RWPE1 (cell line): Measurements from ENCODE around the gene PRICKLE2.

ENCODE experiments used
- CTCF ChIA-PET: fragments of 350-600 bp; sonication (Branson Sonifier 250); formaldehyde crosslinking; extraction: SDS; loops from one replicate; lab custom pipeline; 2021; lab: Yijun Ruan, JAX
- POLR2A ChIA-PET: fragments of 400-600 bp; formaldehyde crosslinking; extraction: SDS; loops from one replicate; lab custom pipeline; 2020; ENCODE audit warnings: antibody characterized with exemption; ENCODE audit not compliant: low non-redundant PET; lab: Yijun Ruan, JAX
- DNase-seq: peaks from one replicate; pipeline ENCODE4 v3.0.0; 2012; ENCODE audit warnings: low spot score
- H3K27ac ChIP-seq: fragments of 450-650 bp; 2 replicates; pipeline ENCODE4 v1.5.1; 2017
- TF ChIP-seq, protein P1 (sequence below): fragments of 450-650 bp; conservative IDR thresholded peaks from 2 replicates; pipeline ENCODE4 v1.5.1; 2017; ENCODE audit warnings: low read depth, mild to moderate bottlenecking

The PRICKLE2 gene

DNA sequence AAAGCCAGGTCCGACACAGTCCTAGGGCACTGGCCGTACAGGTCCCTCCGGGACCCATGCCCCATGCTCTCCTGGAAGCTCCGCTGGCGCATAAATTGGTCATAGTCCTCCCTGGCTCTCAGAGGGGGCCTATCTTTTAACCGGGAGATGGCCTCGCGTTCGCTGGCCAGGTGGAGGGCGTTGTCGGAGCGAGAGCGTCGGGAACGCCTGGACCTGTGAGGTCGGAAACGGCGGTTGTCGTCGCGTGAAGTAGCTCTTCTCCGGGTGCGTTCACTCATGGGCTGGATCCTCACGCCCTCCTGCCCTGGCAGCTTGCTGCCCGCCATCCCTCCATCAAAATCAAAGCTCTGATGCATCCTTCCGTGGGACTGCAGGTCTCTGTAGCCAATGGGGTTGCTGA lies 126.0 kb downstream of the PRICKLE2 start:
- CTCF ChIA-PET = no interaction called here
- H3K27ac ChIP-seq = no peak overlapping the region
- POLR2A ChIA-PET = no interaction called here
- no peak for DNase-seq
- TF ChIP-seq, protein P1, sequence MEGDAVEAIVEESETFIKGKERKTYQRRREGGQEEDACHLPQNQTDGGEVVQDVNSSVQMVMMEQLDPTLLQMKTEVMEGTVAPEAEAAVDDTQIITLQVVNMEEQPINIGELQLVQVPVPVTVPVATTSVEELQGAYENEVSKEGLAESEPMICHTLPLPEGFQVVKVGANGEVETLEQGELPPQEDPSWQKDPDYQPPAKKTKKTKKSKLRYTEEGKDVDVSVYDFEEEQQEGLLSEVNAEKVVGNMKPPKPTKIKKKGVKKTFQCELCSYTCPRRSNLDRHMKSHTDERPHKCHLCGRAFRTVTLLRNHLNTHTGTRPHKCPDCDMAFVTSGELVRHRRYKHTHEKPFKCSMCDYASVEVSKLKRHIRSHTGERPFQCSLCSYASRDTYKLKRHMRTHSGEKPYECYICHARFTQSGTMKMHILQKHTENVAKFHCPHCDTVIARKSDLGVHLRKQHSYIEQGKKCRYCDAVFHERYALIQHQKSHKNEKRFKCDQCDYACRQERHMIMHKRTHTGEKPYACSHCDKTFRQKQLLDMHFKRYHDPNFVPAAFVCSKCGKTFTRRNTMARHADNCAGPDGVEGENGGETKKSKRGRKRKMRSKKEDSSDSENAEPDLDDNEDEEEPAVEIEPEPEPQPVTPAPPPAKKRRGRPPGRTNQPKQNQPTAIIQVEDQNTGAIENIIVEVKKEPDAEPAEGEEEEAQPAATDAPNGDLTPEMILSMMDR = no peak

DNA sequence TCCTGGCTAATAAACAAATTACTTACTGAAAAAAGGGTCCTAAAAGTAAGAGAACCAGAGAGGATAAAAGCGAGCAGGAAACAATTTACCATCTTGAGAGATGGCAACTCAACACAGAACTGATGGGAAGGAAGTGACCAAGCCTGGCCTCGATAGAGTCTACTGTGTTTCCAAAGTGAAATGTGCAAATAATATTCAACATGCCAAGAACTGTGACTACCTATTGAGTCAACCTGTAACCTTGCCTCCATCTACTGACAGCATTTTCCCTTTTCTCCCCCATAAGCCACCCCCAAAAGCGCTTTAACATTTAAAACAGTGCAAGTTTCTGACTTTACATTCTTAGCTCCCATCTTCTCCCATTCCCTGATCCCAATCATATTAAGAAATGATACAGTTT lies 126.6 kb downstream of the PRICKLE2 start:
- CTCF ChIA-PET = no interaction called here
- no peak overlapping the region for H3K27ac ChIP-seq
- TF ChIP-seq, protein P1 = no peak
- no peak for DNase-seq
- POLR2A ChIA-PET = no interaction called here

DNA sequence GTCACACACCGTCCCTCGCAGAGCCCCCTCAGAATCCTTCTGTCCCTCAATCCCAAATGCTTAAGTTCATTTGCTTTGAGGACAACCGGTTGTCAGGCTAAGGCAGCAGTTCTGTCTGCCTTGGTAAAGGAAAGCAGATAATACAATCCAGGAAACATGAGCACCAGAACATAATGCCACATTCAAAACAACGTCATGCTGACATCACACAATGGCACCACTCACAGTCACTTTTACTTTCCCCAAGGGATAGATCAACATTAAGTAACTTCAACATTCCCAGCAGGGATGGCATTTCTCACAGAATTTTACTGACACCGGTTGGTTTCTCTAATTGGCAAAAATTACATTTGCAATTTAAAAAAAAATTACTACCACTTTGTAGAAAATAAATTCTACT lies 127.3 kb downstream of the PRICKLE2 start:
- no peak overlapping the region for H3K27ac ChIP-seq
- ChIA-PET CTCF (no interaction called here), POLR2A (no interaction called here)
- TF ChIP-seq, protein P1 = no peak
- DNase-seq = no peak

DNA sequence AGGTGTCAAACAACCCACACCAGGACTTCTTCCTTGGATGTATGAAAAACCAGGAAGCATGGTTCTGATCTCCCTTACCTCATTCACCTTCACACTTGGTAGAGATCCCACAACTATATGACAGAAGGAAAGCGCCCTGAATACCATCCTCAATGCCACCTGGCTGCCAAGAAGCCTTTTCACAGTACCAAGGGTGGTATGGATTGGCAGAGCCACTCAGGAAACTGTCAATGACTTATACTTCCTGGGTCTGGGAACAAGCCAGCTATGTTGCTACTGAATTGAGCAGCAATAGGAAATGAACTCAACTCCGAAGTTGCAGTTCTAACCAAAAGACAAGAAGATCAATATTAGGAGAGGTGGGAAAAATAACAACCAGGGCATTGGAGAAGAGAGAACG lies 129.5 kb downstream of the PRICKLE2 start:
- no peak overlapping the region for H3K27ac ChIP-seq
- ChIA-PET POLR2A (no interaction called here), CTCF (no interaction called here)
- no peak for DNase-seq
- TF ChIP-seq, protein P1 = no peak

DNA sequence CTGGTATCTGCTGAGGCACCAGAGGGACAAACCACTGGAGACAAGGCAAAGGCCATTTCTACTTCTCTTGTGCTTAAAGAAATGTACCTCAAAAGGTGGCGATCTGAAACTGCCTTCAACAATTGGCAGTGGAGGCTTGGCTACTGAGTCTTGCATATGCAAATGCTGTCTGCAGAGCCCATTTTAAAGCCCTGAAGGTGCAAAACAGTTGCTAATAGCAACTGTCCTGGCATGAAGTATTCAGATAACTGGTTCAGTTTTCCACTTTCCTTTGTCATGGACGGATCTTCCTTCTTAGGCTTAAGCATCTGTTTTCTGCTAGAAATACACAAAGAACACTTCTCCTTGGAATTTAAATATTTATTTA lies 130.6 kb downstream of the PRICKLE2 start:
- no peak for DNase-seq
- CTCF ChIA-PET = no interaction called here
- POLR2A ChIA-PET = no interaction called here
- TF ChIP-seq, protein P1 = no peak
- no peak overlapping the region for H3K27ac ChIP-seq

DNA sequence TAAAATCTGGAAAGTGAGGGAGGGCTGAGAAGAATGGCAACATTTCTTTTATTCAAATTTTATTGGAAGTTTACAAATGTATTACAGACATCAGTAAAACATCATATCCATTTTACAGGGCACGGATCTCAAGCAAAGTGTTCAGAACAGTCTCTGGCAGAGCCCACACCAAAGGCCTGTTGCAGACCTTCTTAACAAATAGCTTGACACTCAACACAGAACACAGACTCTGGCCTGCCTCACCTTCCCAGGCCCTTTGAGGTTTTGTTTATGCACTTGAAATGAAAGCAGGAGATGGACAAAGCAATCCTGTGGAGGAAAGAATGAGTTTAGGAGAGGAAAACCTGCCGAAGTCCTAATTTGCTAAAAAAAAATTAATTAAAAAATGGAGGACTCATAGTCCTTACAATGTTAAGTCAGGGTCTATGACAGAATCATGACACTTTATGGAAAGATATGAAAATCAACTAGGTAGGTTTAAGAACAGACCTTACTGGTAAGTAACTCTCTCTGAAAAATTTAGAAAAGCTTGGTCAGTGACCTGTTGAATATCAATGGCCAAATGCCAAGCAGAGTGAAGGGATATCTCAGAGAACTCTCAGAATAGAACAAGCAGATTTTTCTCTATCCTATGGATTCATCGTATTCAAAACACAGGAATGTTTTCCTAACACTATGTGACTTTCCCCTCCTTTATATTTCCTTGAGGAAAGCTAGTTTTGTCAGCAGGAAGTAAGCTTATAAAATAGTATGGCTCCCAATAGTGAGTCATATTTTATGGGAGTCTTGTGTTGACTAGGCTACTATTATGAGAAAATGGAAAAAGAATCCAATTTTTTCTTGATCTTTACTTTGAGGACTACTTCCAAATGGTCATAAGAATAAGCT lies 131.2 kb downstream of the PRICKLE2 start:
- CTCF ChIA-PET = no interaction called here
- no peak for DNase-seq
- POLR2A ChIA-PET = no interaction called here
- H3K27ac ChIP-seq = no peak overlapping the region
- TF ChIP-seq, protein P1 = no peak
